Hindlimb muscle (tissue), 1 donor: Measurements from ENCODE around the gene FUT7. TPM values are rescaled to one million over a fixed set of nuclear protein-coding genes. Genes with fewer than 3 reads are reported as not detected.

Source experiments
- DNase-seq: peaks from one replicate; pipeline ENCODE4 v3.0.0-alpha.2; 2013
- polyA plus RNA-seq: library from polyadenylated mRNA; unstranded; fragments of 120-200 nt; gene quantifications from one replicate; pipeline ENCODE4 v1.2.1, GENCODE V29; 2013; ENCODE audit not compliant: insufficient read length

Gene FUT7
- polyA plus RNA-seq, 1 donor, result 0.10 TPM

DNA sequence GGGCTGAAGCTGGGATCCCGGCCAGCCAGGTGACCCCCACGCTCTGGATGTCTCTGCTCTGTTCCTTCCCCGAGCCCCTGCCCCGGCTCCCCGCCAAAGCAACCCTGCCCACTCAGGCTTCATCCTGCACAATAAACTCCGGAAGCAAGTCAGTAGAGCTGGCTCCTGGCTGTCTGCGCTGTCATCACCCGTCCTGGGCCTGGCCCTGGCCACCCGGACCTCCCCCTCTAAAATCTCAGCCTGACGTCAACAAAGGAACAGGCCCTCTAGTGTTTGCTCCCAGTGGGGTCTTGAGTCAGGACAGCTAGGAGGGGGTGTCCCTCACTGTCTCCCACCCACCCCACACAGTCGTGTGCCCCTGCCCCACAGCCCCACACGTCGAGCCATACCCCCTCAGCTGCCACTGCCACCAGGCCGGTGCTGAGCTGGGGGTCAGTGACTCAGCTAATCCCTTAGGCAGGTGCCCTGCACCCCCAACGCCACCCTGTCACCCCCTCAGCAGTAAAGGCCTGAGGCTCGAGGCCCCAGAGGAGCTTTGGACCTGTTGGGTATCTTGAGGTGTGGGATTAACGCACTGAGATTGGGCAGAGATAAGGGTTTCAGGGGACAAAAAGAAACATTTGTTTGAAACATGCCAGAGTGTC, 50.2 kb downstream of the FUT7 start:
- no peak for DNase-seq

DNA sequence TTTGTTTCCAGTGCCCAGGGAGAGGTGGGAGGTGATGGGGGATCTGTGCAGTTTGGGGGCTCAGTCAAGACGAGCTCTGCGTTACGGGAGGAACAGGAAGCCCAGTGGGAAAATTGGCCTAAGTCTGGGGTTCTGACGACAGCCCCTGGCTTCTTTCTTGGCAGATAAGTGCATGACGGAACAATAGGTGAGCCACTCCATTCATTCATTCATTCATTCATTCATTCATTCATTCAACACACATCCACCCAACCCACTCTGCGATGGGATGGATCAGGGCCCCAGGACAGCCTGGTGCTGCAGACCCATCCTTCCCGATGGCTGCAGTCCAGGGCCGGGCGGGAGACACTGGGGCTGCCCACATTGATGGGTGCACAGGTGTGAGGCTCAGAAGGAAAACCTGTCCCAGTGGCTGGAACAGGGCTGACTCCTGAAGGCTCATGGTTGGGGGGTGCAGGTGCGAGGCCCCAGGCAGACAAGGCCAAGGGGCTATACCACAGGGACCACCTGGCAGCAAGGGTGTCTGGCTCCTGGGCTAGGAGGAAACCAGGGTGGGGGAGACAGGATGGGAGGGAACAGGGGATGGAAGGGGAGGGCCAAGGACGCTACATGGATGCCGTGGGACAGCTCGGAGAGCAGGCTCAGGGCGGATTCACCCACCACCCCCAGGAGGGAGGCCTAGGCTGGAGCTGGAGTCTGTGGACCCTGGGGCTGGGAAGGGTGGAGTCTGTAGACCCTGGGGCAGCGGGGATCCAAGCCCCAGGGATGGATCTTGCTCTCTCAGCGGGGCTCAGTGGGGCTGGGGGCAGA, 51.0 kb downstream of the FUT7 start:
- DNase-seq, result no peak

Other genes starting within 250 kb of the FUT7 start
- 35.7 TPM for gene TMEM141, start 240.7 kb downstream of the FUT7 start, polyA plus RNA-seq
- 3.0 TPM for gene CCDC183, start 235.8 kb downstream of the FUT7 start, polyA plus RNA-seq
- gene RABL6, start 224.1 kb downstream of the FUT7 start, polyA plus RNA-seq, result 62.6 TPM
- 2.8 TPM for gene AJM1, start 189.6 kb downstream of the FUT7 start, polyA plus RNA-seq
- gene PHPT1, start 182.7 kb downstream of the FUT7 start, polyA plus RNA-seq, result 109 TPM
- gene MAMDC4, start 179.7 kb downstream of the FUT7 start, polyA plus RNA-seq, result 5.9 TPM
- gene EDF1, start 165.8 kb downstream of the FUT7 start, polyA plus RNA-seq, result 336 TPM
- 13.7 TPM for gene TRAF2, start 145.6 kb downstream of the FUT7 start, polyA plus RNA-seq
- 45.6 TPM for gene FBXW5, start 87.3 kb downstream of the FUT7 start, polyA plus RNA-seq
- 0.90 TPM for gene C8G, start 86.8 kb downstream of the FUT7 start, polyA plus RNA-seq
- 0.67 TPM for gene LCN12, start 79.8 kb downstream of the FUT7 start, polyA plus RNA-seq
- gene PTGDS, start 54.6 kb downstream of the FUT7 start, polyA plus RNA-seq, result 24.2 TPM
- gene LCNL1, start 49.1 kb downstream of the FUT7 start, polyA plus RNA-seq, result 0.85 TPM
- gene PAXX, start 39.7 kb downstream of the FUT7 start, polyA plus RNA-seq, result 23.9 TPM
- 0.54 TPM for gene CLIC3, start 35.5 kb downstream of the FUT7 start, polyA plus RNA-seq
- gene ABCA2, start 3.9 kb downstream of the FUT7 start, polyA plus RNA-seq, result 18.4 TPM
- gene NPDC1, start 14.1 kb upstream of the FUT7 start, polyA plus RNA-seq, result 44.1 TPM
- gene ENTPD2, start 22.0 kb upstream of the FUT7 start, polyA plus RNA-seq, result 11.0 TPM
- 3.9 TPM for gene SAPCD2, start 38.5 kb upstream of the FUT7 start, polyA plus RNA-seq
- gene UAP1L1, start 45.4 kb upstream of the FUT7 start, polyA plus RNA-seq, result 2.5 TPM
- gene MAN1B1, start 54.9 kb upstream of the FUT7 start, polyA plus RNA-seq, result 43.6 TPM
- 30.0 TPM for gene DPP7, start 82.6 kb upstream of the FUT7 start, polyA plus RNA-seq
- gene GRIN1, start 107.1 kb upstream of the FUT7 start, polyA plus RNA-seq, result not detected
- gene LRRC26, start 138.0 kb upstream of the FUT7 start, polyA plus RNA-seq, result not detected
- not detected for gene TMEM210, start 140.0 kb upstream of the FUT7 start, polyA plus RNA-seq
- gene ANAPC2, start 156.5 kb upstream of the FUT7 start, polyA plus RNA-seq, result 36.3 TPM
- gene SSNA1, start 156.6 kb upstream of the FUT7 start, polyA plus RNA-seq, result 66.5 TPM
- 14.0 TPM for gene TPRN, start 168.7 kb upstream of the FUT7 start, polyA plus RNA-seq
- gene TMEM203, start 173.6 kb upstream of the FUT7 start, polyA plus RNA-seq, result 36.1 TPM
- 10.5 TPM for gene NDOR1, start 173.6 kb upstream of the FUT7 start, polyA plus RNA-seq
- gene RNF208, start 190.2 kb upstream of the FUT7 start, polyA plus RNA-seq, result 4.2 TPM
- 2.5 TPM for gene CYSRT1, start 193.1 kb upstream of the FUT7 start, polyA plus RNA-seq
- gene RNF224, start 195.4 kb upstream of the FUT7 start, polyA plus RNA-seq, result 2.1 TPM
- 1.8 TPM for gene SLC34A3, start 198.8 kb upstream of the FUT7 start, polyA plus RNA-seq
- gene TUBB4B, start 209.2 kb upstream of the FUT7 start, polyA plus RNA-seq, result 145 TPM
- not detected for gene STPG3, start 219.2 kb upstream of the FUT7 start, polyA plus RNA-seq
- 53.1 TPM for gene NELFB, start 223.2 kb upstream of the FUT7 start, polyA plus RNA-seq
- gene TOR4A, start 245.6 kb upstream of the FUT7 start, polyA plus RNA-seq, result 7.9 TPM